GM12878 (cell line): ENCODE measurements around the gene RHBDD3. TPM values are rescaled to one million over a fixed set of nuclear protein-coding genes. Genes with fewer than 3 reads are reported as not detected.

Experiments
- ATAC-seq: fragments of 200-7000 bp; cut with Tn5 transposase; 3 replicates; pipeline ENCODE4 v1.9.1; 2020; ENCODE audit warnings: mild to moderate bottlenecking, moderate library complexity
- BruUV-seq: library from RNA; stranded (reverse); fragments of 400-500 nt; replicated peaks from 2 replicates; lab custom pipeline; 2021; lab: Mats Ljungman, UMichigan
- CTCF ChIA-PET: fragments of 300-600 bp; sonication (Branson Sonifier 250); formaldehyde crosslinking; extraction: SDS; loops from one replicate; lab custom pipeline; 2021; ENCODE audit warnings: inconsistent platforms; lab: Yijun Ruan, JAX
- POLR2A ChIA-PET: fragments of 350-600 bp; formaldehyde crosslinking; extraction: SDS; loops from one replicate; lab custom pipeline; 2021; ENCODE audit warnings: inconsistent platforms; lab: Charles Lee
- RAD21 ChIA-PET: fragments of 300-600 bp; sonication (Branson Sonifier 250); formaldehyde crosslinking; loops from one replicate; lab custom pipeline; 2023; ENCODE audit warnings: antibody characterized with exemption; ENCODE audit not compliant: unreplicated experiment; lab: Charles Lee
- SMC1A ChIA-PET: fragments of 300-600 bp; sonication (Branson Sonifier 250); formaldehyde crosslinking; loops from one replicate; lab custom pipeline; 2023; ENCODE audit not compliant: unreplicated experiment, uncharacterized antibody; lab: Charles Lee
- DNase-seq: peaks from one replicate; pipeline ENCODE4 v3.0.0-alpha.2; 2011; ENCODE audit warnings: low read depth, low spot score
- FAIRE-seq: peaks from 3 replicates; lab custom pipeline; 2011; peaks lifted over from hg19 to GRCh38; lab: Jason Lieb, UNC
- H2AFZ ChIP-seq: 2 replicates; pipeline ENCODE4 v1.6.0; 2011; ENCODE audit warnings: low read depth, low read length, control low read depth; ENCODE audit not compliant: control insufficient read depth
- H3K27ac ChIP-seq: 2 replicates; pipeline ENCODE4 v1.5.1; 2011; ENCODE audit warnings: control low read depth; ENCODE audit not compliant: control insufficient read depth, insufficient read depth
- H3K27me3 ChIP-seq, 2 experiments: replicated peaks in 1 of 2; 2 replicates each; pipeline versions ENCODE4 v1.6.0 to v1.6.1; 2011; ENCODE audit warnings: low read length in 1 of 2; ENCODE audit not compliant: control insufficient read depth in 2 of 2, insufficient read depth in 2 of 2
- H3K36me3 ChIP-seq, 2 experiments: 2 replicates each; pipeline ENCODE4 v1.5.1; 2011; ENCODE audit warnings: low read length in 1 of 2; ENCODE audit not compliant: control insufficient read depth in 2 of 2, insufficient read depth in 2 of 2
- H3K4me1 ChIP-seq: 2 replicates; pipeline ENCODE4 v1.6.1; 2011; ENCODE audit warnings: mild to moderate bottlenecking, low read length, moderate library complexity, mixed read lengths; ENCODE audit not compliant: control insufficient read depth, insufficient read depth
- H3K4me2 ChIP-seq: 2 replicates; pipeline ENCODE4 v1.6.0; 2011; ENCODE audit warnings: control low read depth; ENCODE audit not compliant: control insufficient read depth, insufficient read depth
- H3K4me3 ChIP-seq: fragments of 200-600 bp; sonication (generic); 2 replicates; pipeline ENCODE4 v1.5.1; 2016
- H3K79me2 ChIP-seq: 2 replicates; pipeline ENCODE4 v1.6.0; 2011; ENCODE audit warnings: low read length; ENCODE audit not compliant: control insufficient read depth, insufficient read depth
- H3K9ac ChIP-seq: 2 replicates; pipeline ENCODE4 v1.8.0; 2011; ENCODE audit warnings: low read length, control low read depth, mixed read lengths; ENCODE audit not compliant: control insufficient read depth, insufficient read depth
- H3K9me3 ChIP-seq: replicated peaks from 3 replicates; pipeline ENCODE4 v1.5.1; 2011; ENCODE audit warnings: mild to moderate bottlenecking, low read length; ENCODE audit not compliant: control insufficient read depth, insufficient read depth
- H4K20me1 ChIP-seq: 2 replicates; pipeline ENCODE4 v1.6.0; 2011; ENCODE audit not compliant: control insufficient read depth, insufficient read depth
- HDGF ChIP-seq: fragments of 450-650 bp; IDR thresholded peaks from 2 replicates; pipeline ENCODE4 v1.6.1; 2016; ENCODE audit warnings: antibody characterized with exemption
- JUNB ChIP-seq: IDR thresholded peaks from 2 replicates; pipeline ENCODE4 v1.6.1; 2016; ENCODE audit warnings: antibody characterized with exemption, mild to moderate bottlenecking
- NFIC ChIP-seq: IDR thresholded peaks from 2 replicates; pipeline ENCODE4 v1.6.1; 2012; ENCODE audit warnings: low read depth, mild to moderate bottlenecking, inconsistent platforms, low read length, moderate library complexity
- POLR2AphosphoS5 ChIP-seq: IDR thresholded peaks from 2 replicates; pipeline ENCODE4 v1.6.1; 2011; ENCODE audit warnings: mild to moderate bottlenecking, low read length, inconsistent platforms
- TARDBP ChIP-seq: IDR thresholded peaks from 2 replicates; pipeline ENCODE4 v1.6.1; 2016; ENCODE audit warnings: borderline replicate concordance
- ZBED1 ChIP-seq: IDR thresholded peaks from 2 replicates; pipeline ENCODE4 v1.6.1; 2016; ENCODE audit warnings: borderline replicate concordance
- ZZZ3 ChIP-seq: IDR thresholded peaks from 2 replicates; pipeline ENCODE4 v1.6.1; 2011; ENCODE audit warnings: low read depth; ENCODE audit not compliant: control insufficient read depth, insufficient read length
- WGBS: methylation state at CpG from one replicate; pipeline ENCODE4 v1.1.6; 2016; ENCODE audit warnings: low lambda C conversion rate; ENCODE audit not compliant: insufficient replicate concordance, insufficient coverage; ENCODE audit errors: missing lambda C conversion rate; 5-methylcytosine and 5-hydroxymethylcytosine counted together
- in situ Hi-C: fragments of 300-500 bp; cut with MboI; formaldehyde crosslinking; loops from 9 replicates; pipeline ENCODE4 v1.14.3; 2018; ENCODE audit warnings: mixed read lengths
- intact Hi-C: fragments of 100-400 bp; cut with micrococcal nuclease; formaldehyde crosslinking; loops from one replicate; pipeline ENCODE4 v1.14.2; 2022; ENCODE audit not compliant: unreplicated experiment
- polyA plus RNA-seq, 11 experiments: library from polyadenylated mRNA; depleted of rRNA in 4 of 11; unstranded in 6 of 11; stranded (reverse) in 5 of 11; fragments of >200 nt; fragmentation: Nextera tagmentation in 4 of 11; fragmentation: Illumina TruSeq in 1 of 11; extraction: Ambion mirVana in 4 of 11; extraction: Trizol in 1 of 11; gene quantifications; 1 replicate in 1 of 11; 2 replicates in 10 of 11; pipeline versions ENCODE4 v1.2.1 to v1.2.3, GENCODE V29; 2011 to 2016; ENCODE audit warnings: inconsistent platforms in 2 of 11, missing spikeins in 2 of 11, low read depth in 1 of 11
- total RNA-seq, 4 experiments: library from RNA; depleted of rRNA in 3 of 4; stranded (reverse); fragments of >200 nt in 3 of 4; fragmentation: Illumina TruSeq in 1 of 4; extraction: Trizol in 1 of 4; gene quantifications; 2 replicates each; pipeline versions ENCODE4 v1.2.1 to v1.2.3, GENCODE V29; 2013 to 2021
- TF ChIP-seq, protein P1 (sequence below): IDR thresholded peaks from 2 replicates; pipeline ENCODE4 v1.6.1; 2011; ENCODE audit warnings: borderline replicate concordance, low read depth, mild to moderate bottlenecking, moderate library complexity, low read length; ENCODE audit not compliant: insufficient read depth, poor library complexity, severe bottlenecking

The RHBDD3 gene
- total and polyA plus RNA-seq, 10 of the 15 experiments (the other 5 are each of a cell fraction or from before 2014, with no cell fraction given), result 0.27 to 41.2 (median 20.1) TPM

DNA sequence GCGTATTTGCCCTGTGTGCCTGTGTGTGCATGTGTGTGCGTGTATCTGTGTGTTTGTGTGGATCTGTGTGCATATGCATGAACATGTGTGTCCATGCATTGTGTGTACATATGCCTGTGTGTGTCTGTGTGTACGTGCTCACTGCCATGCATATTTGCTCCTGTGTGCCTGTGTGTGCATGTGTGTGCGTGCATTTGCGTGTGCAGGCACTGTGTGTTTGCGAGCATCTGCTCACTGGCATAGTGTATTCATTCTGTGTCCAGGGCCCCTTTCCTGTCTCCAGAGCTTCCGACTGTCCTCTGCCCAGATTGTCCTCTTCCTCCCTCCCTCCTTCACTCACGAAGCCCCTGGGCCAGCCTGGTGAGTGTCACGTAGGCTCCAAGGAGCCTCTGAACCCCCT lies 56.3 kb downstream of the RHBDD3 start:
- in situ Hi-C loops (no loop called here), intact Hi-C loops (no loop called here)
- SMC1A ChIA-PET, result no interaction called here
- RAD21 ChIA-PET, result interaction anchor here (0.8 to 1.3 kb wide), 2 partner anchors 34 to 55 kb away, joined by 3 read pairs; no protein-coding TSS in a partner anchor
- no peak overlapping the region for H3K4me3 ChIP-seq
- peaks cover 0 to 8% of the 10 kb centered on the region in 2 experiments; a peak in 2 of 4 replicates for H3K36me3 ChIP-seq
- POLR2A ChIA-PET, result interaction anchor here (1.3 to 15.3 kb wide), 2 partner anchors 18 to 46 kb away, joined by 3 to 239 read pairs; no protein-coding TSS in a partner anchor
- peaks cover 26% of the 10 kb centered on the region for H3K4me1 ChIP-seq
- H2AFZ ChIP-seq, result no peak overlapping the region
- FAIRE-seq, result no peak
- WGBS, result 64% methylated on average over 9 of the region's 9 CpGs
- no TSS peak for BruUV-seq
- no peak overlapping the region for H3K27ac ChIP-seq
- TF ChIP-seq, protein P1, sequence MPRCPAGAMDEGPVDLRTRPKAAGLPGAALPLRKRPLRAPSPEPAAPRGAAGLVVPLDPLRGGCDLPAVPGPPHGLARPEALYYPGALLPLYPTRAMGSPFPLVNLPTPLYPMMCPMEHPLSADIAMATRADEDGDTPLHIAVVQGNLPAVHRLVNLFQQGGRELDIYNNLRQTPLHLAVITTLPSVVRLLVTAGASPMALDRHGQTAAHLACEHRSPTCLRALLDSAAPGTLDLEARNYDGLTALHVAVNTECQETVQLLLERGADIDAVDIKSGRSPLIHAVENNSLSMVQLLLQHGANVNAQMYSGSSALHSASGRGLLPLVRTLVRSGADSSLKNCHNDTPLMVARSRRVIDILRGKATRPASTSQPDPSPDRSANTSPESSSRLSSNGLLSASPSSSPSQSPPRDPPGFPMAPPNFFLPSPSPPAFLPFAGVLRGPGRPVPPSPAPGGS, result peak; percentile 95
- TF ChIP-seq ZZZ3, result no peak
- TF ChIP-seq, all 136 proteins: peak for 1
- no peaks in the 10 kb centered on the region for H3K27me3 ChIP-seq
- ATAC-seq (no peak), DNase-seq (no peak)
- H4K20me1 ChIP-seq, result no peaks in the 10 kb centered on the region
- H3K4me2 ChIP-seq, result no peak overlapping the region
- CTCF ChIA-PET, result no interaction called here
- no peaks in the 10 kb centered on the region for H3K9me3 ChIP-seq
- H3K9ac ChIP-seq, result no peak overlapping the region
- peaks cover 35% of the 10 kb centered on the region for H3K79me2 ChIP-seq

DNA sequence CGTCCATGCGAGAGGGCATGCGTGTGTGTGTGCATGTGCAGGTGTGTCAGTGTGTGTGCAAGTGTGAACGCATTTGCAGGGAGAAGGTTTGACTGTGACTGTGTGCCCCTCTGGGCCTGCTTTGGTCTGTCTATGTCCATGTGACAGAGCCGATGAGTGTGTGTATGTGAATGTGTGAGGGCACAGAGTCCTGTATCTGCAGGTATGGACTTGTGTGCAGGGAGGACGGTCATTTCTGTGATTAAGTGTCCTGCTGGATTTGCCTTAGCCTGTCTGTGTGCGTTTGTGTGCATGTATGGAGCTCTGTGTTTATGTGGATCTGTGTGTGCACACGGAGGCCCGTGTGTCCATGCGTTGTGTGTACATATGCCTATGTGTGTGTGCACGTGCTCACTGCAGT lies 56.7 kb downstream of the RHBDD3 start:
- H3K4me2 ChIP-seq, result peak overlapping the region; percentile 4; the same call in 1 of the 2 replicates
- no peaks in the 10 kb centered on the region for H3K9me3 ChIP-seq
- no peak for DNase-seq
- no peak for ATAC-seq
- no peak overlapping the region for H3K27ac ChIP-seq
- POLR2A ChIA-PET, result interaction anchor here (1.0 to 15.3 kb wide), 6 partner anchors 9 to 98 kb away, joined by 3 to 239 read pairs (median 4); no protein-coding TSS in a partner anchor
- H3K9ac ChIP-seq, result no peak overlapping the region
- peaks cover 26% of the 10 kb centered on the region for H3K4me1 ChIP-seq
- no peaks in the 10 kb centered on the region for H4K20me1 ChIP-seq
- CTCF ChIA-PET, result interaction anchor here (1.2 to 3.5 kb wide), 2 partner anchors 34 to 44 kb away, joined by 6 to 19 read pairs; no protein-coding TSS in a partner anchor
- in situ Hi-C loops, result no loop called here
- BruUV-seq, result no TSS peak
- H3K4me3 ChIP-seq, result no peak overlapping the region
- H2AFZ ChIP-seq, result no peak overlapping the region
- TF ChIP-seq TARDBP, result 0 out of 2 replicates have a peak, but pooled peaks have one; percentile 43
- TF ChIP-seq HDGF, result peak; percentile 15; the same call in 1 of the 2 replicates
- TF ChIP-seq ZBED1, result no peak
- no peak for TF ChIP-seq JUNB
- no peak for TF ChIP-seq NFIC
- TF ChIP-seq POLR2AphosphoS5, result peak; percentile 60; the same call in 1 of the 2 replicates
- H3K79me2 ChIP-seq, result peaks cover 39% of the 10 kb centered on the region
- SMC1A ChIA-PET, result interaction anchor here (1.0 to 3.1 kb wide), 3 partner anchors 10 to 45 kb away, joined by 3 to 16 read pairs (median 8); no protein-coding TSS in a partner anchor
- no peaks in the 10 kb centered on the region for H3K27me3 ChIP-seq
- peaks cover 0 to 5% of the 10 kb centered on the region in 2 experiments; a peak in 2 of 4 replicates for H3K36me3 ChIP-seq
- FAIRE-seq, result no peak
- RAD21 ChIA-PET, result interaction anchor here (0.6 to 3.2 kb wide), 5 partner anchors 22 to 57 kb away, joined by 3 to 22 read pairs (median 3); no protein-coding TSS in a partner anchor
- 74% methylated on average over 11 of the region's 11 CpGs for WGBS
- intact Hi-C loops, result no loop called here
